K562 (cell line): ENCODE measurements around the gene RAD54L. TPM values are rescaled to one million over a fixed set of nuclear protein-coding genes. Genes with fewer than 3 reads are reported as not detected.
A peak's percentile ranks its signal among the peaks of the same experiment; 100 is the strongest.

ENCODE experiments used
- CBX1 ChIP-seq: sonication (generic); IDR thresholded peaks from 2 replicates; pipeline ENCODE4 v1.6.1; 2016; ENCODE audit warnings: antibody characterized with exemption, low read depth, mild to moderate bottlenecking
- CC2D1A ChIP-seq: fragments of 450-650 bp; IDR thresholded peaks from 2 replicates; pipeline ENCODE4 v1.6.1; 2017; ENCODE audit warnings: mild to moderate bottlenecking
- FOXA3 ChIP-seq, 2 experiments: fragments of 450-650 bp in 1 of 2; sonication (generic) in 1 of 2; formaldehyde crosslinking; IDR thresholded peaks in 1 of 2; conservative IDR thresholded peaks in 1 of 2; 2 replicates each; pipeline versions ENCODE4 v1.4.0 to v1.8.0; 2020 to 2022; ENCODE audit warnings: mild to moderate bottlenecking in 2 of 2, missing genetic modification reagents in 1 of 2
- GABPA ChIP-seq: fragments of 200-800 bp; sonication (Bioruptor generic); conservative IDR thresholded peaks from 2 replicates; pipeline ENCODE4 v1.6.1; 2016; ENCODE audit warnings: low read depth, missing genetic modification characterization, missing compliant biosample characterization
- KDM1A ChIP-seq, 2 experiments: fragments of 450-650 bp; IDR thresholded peaks; 2 replicates each; pipeline ENCODE4 v1.6.1; 2016; ENCODE audit warnings: mild to moderate bottlenecking in 2 of 2
- MEIS2 ChIP-seq: fragments of 450-650 bp; IDR thresholded peaks from 2 replicates; pipeline ENCODE4 v1.6.1; 2014; ENCODE audit warnings: mild to moderate bottlenecking; ENCODE audit not compliant: partially characterized antibody
- MIER1 ChIP-seq: fragments of 450-650 bp; IDR thresholded peaks from 2 replicates; pipeline ENCODE4 v1.6.1; 2016; ENCODE audit warnings: antibody characterized with exemption, mild to moderate bottlenecking, low read depth
- MXI1 ChIP-seq: IDR thresholded peaks from 2 replicates; pipeline ENCODE4 v1.6.1; 2011; ENCODE audit warnings: low read depth, mild to moderate bottlenecking, improper control_type of control experiment, low read length
- RFX7 ChIP-seq: fragments of 250-450 bp; sonication (Bioruptor Pico); IDR thresholded peaks from 2 replicates; pipeline ENCODE4 v1.5.1; 2021; ENCODE audit warnings: mild to moderate bottlenecking
- SIN3B ChIP-seq: fragments of 450-650 bp; IDR thresholded peaks from 2 replicates; pipeline ENCODE4 v1.6.1; 2017; ENCODE audit warnings: low read depth, mild to moderate bottlenecking, moderate library complexity
- TCF15 ChIP-seq: fragments of 250-450 bp; sonication (Bioruptor Pico); IDR thresholded peaks from 2 replicates; pipeline ENCODE4 v1.8.0; 2022; ENCODE audit warnings: moderate library complexity, mild to moderate bottlenecking, inconsistent platforms
- TCF7 ChIP-seq: sonication (generic); IDR thresholded peaks from 2 replicates; pipeline ENCODE4 v1.6.1; 2016; ENCODE audit warnings: antibody characterized with exemption, borderline replicate concordance
- ZBTB33 ChIP-seq: sonication (generic); formaldehyde crosslinking; IDR thresholded peaks from 2 replicates; pipeline ENCODE4 v1.8.1; 2023; ENCODE audit warnings: mild to moderate bottlenecking, missing genetic modification reagents
- ZNF408 ChIP-seq: fragments of 250-450 bp; sonication (Bioruptor Pico); IDR thresholded peaks from 2 replicates; pipeline ENCODE4 v1.4.0; 2020; ENCODE audit warnings: low read depth, mild to moderate bottlenecking, moderate library complexity
- ZNF445 ChIP-seq: fragments of 250-450 bp; sonication (Bioruptor Pico); IDR thresholded peaks from 2 replicates; pipeline ENCODE4 v1.4.0; 2020; ENCODE audit warnings: low read depth, mild to moderate bottlenecking, moderate library complexity
- ZNF644 ChIP-seq: fragments of 200-800 bp; sonication (Bioruptor generic); IDR thresholded peaks from 2 replicates; pipeline ENCODE4 v1.6.1; 2016; ENCODE audit warnings: low read depth, missing genetic modification characterization, missing compliant biosample characterization
- polyA plus RNA-seq, 8 experiments: library from polyadenylated mRNA; depleted of rRNA in 4 of 8; stranded (reverse) in 5 of 8; unstranded in 3 of 8; fragments of >200 nt; fragmentation: Nextera tagmentation in 2 of 8; fragmentation: Illumina TruSeq in 1 of 8; extraction: Ambion mirVana in 2 of 8; extraction: Trizol in 1 of 8; gene quantifications; 2 replicates each; pipeline versions ENCODE4 v1.2.1 to v1.2.3, GENCODE V29; 2011 to 2014; ENCODE audit warnings: inconsistent platforms in 1 of 8, missing spikeins in 1 of 8
- total RNA-seq, 7 experiments: library from RNA; depleted of rRNA in 6 of 7; stranded (reverse); fragments of >200 nt in 6 of 7; fragmentation: Illumina TruSeq in 2 of 7; extraction: Trizol in 2 of 7; gene quantifications; 2 replicates each; pipeline versions ENCODE4 v1.2.1 to v1.2.3, GENCODE V29; 2011 to 2021; ENCODE audit warnings: low replicate concordance in 1 of 7
- TF ChIP-seq, protein P1 (sequence below): fragments of 450-650 bp; IDR thresholded peaks from 2 replicates; pipeline ENCODE4 v1.6.1; 2016; ENCODE audit warnings: borderline replicate concordance
- TF ChIP-seq, protein P2 (sequence below): fragments of 450-650 bp; IDR thresholded peaks from 2 replicates; pipeline ENCODE4 v1.6.1; 2017; ENCODE audit warnings: antibody characterized with exemption, mild to moderate bottlenecking

RAD54L gene
- total and polyA plus RNA-seq, 9 of the 15 experiments (the other 6 are each of a cell fraction or from before 2014, with no cell fraction given), result 17.9 to 92.3 (median 37.5) TPM

DNA sequence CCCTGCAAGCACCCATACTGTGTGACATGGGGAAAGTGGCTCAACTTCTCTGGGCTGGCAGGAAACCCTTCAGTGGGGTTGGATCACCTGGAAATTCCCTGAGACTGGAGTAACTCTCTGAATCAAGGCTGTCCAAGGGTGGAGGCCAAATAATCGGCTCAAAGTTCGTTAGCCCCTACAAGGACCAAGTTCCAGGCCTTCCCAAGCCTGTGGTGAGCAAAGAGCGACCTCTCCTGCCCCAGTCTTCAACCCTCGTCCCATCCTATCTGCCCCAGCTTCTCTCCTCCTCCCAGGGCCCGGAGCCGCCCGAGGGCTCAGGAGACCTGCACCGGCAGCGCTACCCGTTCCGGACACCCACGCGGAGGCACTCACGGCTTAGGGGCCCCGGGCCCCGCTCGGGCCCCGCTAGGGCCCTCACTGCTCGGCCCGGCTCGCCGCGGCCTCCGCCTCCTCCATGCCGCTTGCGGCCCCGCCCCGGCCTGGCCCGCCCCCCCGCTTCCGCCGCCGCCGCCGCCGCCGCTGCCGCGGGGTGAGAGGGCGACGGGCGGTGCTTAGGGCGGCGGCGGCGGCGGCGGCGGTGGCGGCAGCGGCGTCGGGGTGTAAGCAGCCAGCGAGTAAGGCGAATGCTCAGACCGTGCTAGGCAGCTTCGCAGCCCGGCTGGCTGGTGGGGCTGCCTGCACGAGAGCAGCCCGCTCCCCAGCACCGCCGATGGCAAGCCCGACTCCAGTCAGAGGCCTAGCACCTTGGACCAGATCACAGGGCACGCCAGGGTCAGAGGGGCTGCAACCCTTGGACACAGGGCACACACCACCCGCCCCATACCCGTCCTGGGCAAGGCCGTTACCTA lies 49.4 kb upstream of the RAD54L start, which contains the start of gene POMGNT1 (continued):
- TF ChIP-seq ZBTB33 (CRISPR knock-in tag) (0 out of 2 replicates have a peak, but pooled peaks have one; percentile 28), RFX7 (CRISPR knock-in tag) (no peak), ZNF408 (no peak), MEIS2 (no peak), MXI1 (peak; percentile 65), GABPA (peak; percentile 90), ZNF445 (CRISPR knock-in tag) (no peak), FOXA3 (CRISPR knock-in tag; conservative IDR thresholded peaks at IDR 0.05 in 1 of 2, IDR thresholded peaks at IDR 0.05 in 1 of 2) (no peak; a peak in 1 of 4 replicates), CC2D1A (peak; percentile 51; the same call in 1 of the 2 replicates), KDM1A (IDR thresholded peaks at IDR 0.05) (peak; percentile 89 to 92), MIER1 (0 out of 2 replicates have a peak, but pooled peaks have one; percentile 29), TCF15 (CRISPR knock-in tag) (no peak), SIN3B (peak; percentile 53), ZNF644 (no peak), TCF7 (0 out of 2 replicates have a peak, but pooled peaks have one; percentile 63), CBX1 (0 out of 2 replicates have a peak, but pooled peaks have one; percentile 52)
- TF ChIP-seq, protein P1, sequence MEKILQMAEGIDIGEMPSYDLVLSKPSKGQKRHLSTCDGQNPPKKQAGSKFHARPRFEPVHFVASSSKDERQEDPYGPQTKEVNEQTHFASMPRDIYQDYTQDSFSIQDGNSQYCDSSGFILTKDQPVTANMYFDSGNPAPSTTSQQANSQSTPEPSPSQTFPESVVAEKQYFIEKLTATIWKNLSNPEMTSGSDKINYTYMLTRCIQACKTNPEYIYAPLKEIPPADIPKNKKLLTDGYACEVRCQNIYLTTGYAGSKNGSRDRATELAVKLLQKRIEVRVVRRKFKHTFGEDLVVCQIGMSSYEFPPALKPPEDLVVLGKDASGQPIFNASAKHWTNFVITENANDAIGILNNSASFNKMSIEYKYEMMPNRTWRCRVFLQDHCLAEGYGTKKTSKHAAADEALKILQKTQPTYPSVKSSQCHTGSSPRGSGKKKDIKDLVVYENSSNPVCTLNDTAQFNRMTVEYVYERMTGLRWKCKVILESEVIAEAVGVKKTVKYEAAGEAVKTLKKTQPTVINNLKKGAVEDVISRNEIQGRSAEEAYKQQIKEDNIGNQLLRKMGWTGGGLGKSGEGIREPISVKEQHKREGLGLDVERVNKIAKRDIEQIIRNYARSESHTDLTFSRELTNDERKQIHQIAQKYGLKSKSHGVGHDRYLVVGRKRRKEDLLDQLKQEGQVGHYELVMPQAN, result peak; percentile 31; the same call in 1 of the 2 replicates
- TF ChIP-seq, protein P2, sequence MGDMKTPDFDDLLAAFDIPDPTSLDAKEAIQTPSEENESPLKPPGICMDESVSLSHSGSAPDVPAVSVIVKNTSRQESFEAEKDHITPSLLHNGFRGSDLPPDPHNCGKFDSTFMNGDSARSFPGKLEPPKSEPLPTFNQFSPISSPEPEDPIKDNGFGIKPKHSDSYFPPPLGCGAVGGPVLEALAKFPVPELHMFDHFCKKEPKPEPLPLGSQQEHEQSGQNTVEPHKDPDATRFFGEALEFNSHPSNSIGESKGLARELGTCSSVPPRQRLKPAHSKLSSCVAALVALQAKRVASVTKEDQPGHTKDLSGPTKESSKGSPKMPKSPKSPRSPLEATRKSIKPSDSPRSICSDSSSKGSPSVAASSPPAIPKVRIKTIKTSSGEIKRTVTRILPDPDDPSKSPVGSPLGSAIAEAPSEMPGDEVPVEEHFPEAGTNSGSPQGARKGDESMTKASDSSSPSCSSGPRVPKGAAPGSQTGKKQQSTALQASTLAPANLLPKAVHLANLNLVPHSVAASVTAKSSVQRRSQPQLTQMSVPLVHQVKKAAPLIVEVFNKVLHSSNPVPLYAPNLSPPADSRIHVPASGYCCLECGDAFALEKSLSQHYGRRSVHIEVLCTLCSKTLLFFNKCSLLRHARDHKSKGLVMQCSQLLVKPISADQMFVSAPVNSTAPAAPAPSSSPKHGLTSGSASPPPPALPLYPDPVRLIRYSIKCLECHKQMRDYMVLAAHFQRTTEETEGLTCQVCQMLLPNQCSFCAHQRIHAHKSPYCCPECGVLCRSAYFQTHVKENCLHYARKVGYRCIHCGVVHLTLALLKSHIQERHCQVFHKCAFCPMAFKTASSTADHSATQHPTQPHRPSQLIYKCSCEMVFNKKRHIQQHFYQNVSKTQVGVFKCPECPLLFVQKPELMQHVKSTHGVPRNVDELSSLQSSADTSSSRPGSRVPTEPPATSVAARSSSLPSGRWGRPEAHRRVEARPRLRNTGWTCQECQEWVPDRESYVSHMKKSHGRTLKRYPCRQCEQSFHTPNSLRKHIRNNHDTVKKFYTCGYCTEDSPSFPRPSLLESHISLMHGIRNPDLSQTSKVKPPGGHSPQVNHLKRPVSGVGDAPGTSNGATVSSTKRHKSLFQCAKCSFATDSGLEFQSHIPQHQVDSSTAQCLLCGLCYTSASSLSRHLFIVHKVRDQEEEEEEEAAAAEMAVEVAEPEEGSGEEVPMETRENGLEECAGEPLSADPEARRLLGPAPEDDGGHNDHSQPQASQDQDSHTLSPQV, result peak; percentile 76
- TF ChIP-seq, all 486 proteins: peak for 101
